Measurements from ENCODE around the gene SH3GL2. TPM values are rescaled to one million over a fixed set of nuclear protein-coding genes. Genes with fewer than 3 reads are reported as not detected.

Gene SH3GL2
- total RNA-seq, 1 donor from 2014 or later, result under 0.01 TPM

DNA sequence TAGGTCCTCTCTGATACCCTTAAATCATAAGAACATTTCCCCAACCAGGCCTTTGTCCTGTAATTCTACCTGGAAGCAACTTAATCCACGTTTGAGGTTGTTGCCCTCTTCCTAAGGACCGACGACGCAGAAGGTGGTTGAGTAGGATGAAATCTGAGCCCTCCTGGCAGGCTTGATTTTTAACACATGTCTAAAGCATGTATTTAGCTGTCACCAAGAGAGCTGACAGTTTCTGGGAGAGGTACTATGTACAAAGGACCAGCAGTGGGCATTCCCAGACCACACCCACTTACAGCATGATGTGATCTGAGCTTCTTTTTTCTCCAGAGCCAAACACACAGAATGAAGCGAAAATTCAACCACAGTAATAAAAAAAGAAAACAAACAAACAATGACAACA is 260.9 kb downstream of the SH3GL2 start:
- Histone ChIP-seq H3K4me3 (ENCODE audit: low read length in 3 of 3) (no peak overlapping the region), H3K9ac (ENCODE audit: low read depth in 1 of 3, low read length in 3 of 3) (no peak overlapping the region), H3K27me3 (ENCODE audit: control insufficient read depth in 3 of 3, insufficient read depth in 3 of 3, low read length in 3 of 3) (no peaks in the 10 kb centered on the region), H3K36me3 (ENCODE audit: control insufficient read depth in 3 of 3, insufficient read depth in 3 of 3, low read length in 3 of 3) (no peaks in the 10 kb centered on the region), H3K4me1 (ENCODE audit: control insufficient read depth in 3 of 3, insufficient read depth in 3 of 3, low read length in 3 of 3) (no peaks in the 10 kb centered on the region), H3K27ac (ENCODE audit: low read depth, low read length) (no peak overlapping the region), H3K9me3 (ENCODE audit: control insufficient read depth in 3 of 3, low read length in 3 of 3) (peaks cover 0 to 6% (median 0%) of the 10 kb centered on the region in 3 donors)

DNA sequence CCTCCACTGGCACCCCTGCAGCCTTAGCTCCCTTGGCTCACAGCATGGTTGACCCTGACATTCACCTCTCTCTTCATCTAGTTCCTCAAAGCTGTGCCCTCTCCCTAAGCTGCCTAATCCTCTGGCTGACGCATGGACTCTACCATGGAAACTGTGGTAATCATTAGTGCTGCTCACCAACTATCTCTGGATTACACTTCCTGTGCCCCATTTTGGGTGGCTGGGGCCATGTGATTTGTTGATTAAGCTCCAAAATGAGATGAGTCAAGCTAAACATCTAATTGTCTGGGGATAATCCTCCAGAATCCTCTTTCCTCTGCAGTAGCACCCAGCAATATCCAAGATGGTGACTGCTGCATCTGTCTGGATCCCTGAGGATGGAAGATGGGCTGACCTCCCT is 264.4 kb downstream of the SH3GL2 start:
- H3K36me3 ChIP-seq (ENCODE audit: control insufficient read depth in 3 of 3, insufficient read depth in 3 of 3, low read length in 3 of 3), result no peaks in the 10 kb centered on the region
- no peak overlapping the region for H3K4me3 ChIP-seq (ENCODE audit: low read length in 3 of 3)
- H3K9me3 ChIP-seq (ENCODE audit: control insufficient read depth in 3 of 3, low read length in 3 of 3), result peaks cover 0 to 6% (median 0%) of the 10 kb centered on the region in 3 donors
- H3K27ac ChIP-seq (ENCODE audit: low read depth, low read length), result no peak overlapping the region
- no peak overlapping the region for H3K9ac ChIP-seq (ENCODE audit: low read depth in 1 of 3, low read length in 3 of 3)
- no peaks in the 10 kb centered on the region for H3K27me3 ChIP-seq (ENCODE audit: control insufficient read depth in 3 of 3, insufficient read depth in 3 of 3, low read length in 3 of 3)
- H3K4me1 ChIP-seq (ENCODE audit: control insufficient read depth in 3 of 3, insufficient read depth in 3 of 3, low read length in 3 of 3), result no peaks in the 10 kb centered on the region

Data from skeletal muscle tissue (tissue), 4 donors.